NCI-H2081 (cell line): ENCODE measurements around the gene FLCN.
"Not testable (repeated sequence)": the region's sequence is repeated elsewhere in the genome, so short reads cannot be mapped to it uniquely, and the experiment has no call there.

ENCODE experiments used
- DNase-seq, 2 experiments: peaks; one replicate each; lab custom pipeline; 2025; lab: John Stamatoyannopoulos, UW

The FLCN gene

DNA sequence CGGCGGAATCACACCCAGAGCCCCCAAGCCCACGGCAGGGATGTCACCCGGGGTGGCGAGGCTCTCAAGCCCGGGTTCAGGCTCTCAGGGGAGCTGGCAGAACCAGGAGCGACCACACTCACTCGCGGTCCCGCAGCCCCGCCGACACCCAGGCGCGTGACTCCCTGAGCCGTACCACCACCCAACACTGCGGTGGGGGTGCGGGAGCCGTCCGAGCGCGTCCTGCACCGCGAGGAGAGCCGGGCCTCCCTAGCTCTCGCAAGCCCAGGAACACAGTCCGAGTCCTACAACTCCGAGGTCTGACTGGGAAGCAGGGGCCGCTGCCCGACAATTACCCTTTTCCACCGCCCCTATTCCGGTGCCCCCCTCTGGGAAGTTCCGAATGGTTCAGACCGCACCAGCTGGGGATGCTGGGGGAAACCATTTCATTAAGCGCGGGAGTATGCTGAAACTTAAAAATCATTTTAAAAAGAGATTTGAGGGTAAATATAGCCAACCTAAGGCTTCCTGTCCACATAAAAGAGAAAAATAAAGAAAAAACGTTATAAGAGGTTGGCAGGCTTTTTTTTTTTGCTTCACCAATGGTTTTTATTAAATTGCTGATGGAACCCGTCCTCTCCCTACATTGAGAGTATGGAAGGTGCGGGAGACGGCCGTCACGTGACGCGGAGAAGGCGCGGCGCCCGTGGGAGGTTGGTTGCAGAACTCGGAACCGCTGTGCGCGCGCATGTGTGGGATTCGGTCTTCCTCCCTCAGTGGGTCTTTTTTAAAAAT lies at the start of gene FLCN:
TSS of gene FLCN (minus strand) at position 143 of the 774 bp plus-strand sequence. CDS start 9,031 bp downstream, outside the sequence.
- DNase-seq, result peak; percentile 65 to 75

GRCh38 chr17:17285951-17286350 lies 49.0 kb upstream of the FLCN start:
- no peak for DNase-seq

DNA sequence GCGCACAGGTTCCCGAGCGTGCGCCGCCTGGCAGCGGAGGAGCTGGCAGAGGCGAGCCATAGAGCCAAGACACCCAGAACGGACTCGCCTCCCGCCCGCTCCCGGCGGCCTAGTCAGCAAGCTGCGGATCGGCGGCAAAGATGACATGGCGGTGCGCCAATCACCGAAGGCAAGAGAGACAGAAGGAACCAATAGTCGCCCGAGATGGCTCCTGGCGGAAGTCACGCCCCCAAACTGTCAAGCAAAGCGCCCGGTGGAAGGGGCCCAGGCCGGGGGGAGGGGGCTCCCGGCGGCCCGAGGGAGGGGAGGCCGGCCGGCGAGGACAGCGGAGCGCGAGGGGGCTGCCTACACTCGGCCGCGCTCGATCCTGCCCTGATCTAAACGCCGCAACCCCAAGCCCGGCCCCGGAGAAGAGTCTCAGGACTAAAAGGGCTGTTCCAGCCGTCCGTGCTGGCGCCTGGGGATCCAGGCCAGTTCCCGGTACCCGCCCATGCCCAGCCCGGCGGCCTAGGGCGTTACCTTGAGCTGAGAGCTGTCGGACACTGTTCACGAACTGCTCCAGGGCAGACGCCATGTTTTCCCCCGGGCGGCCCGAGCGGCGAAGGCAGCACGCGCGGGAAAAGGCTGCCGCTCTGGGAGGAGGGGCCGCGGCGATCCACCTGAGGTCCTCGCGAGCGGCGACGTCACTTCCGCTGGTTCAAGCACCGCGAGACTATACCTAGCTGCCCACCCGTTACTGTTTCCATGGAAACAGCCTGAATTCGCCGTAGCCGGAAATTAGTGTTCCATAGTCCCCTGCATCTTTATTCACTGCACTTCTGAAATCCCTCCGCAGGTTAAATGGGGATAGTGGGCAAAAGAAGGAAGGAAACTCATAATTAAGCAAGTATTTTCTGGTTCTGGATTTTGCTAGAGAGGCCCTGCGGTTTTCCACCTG lies 43.9 kb upstream of the FLCN start, which contains the start of gene COPS3:
TSS of gene COPS3 (minus strand) at position 634 of the 937 bp plus-strand sequence. CDS start at position 574, 60 bp downstream.
- DNase-seq, result peak; percentile 92 to 96

GRCh38 chr17:17279316-17279715 lies 42.3 kb upstream of the FLCN start:
- DNase-seq, result no peak

- DNase-seq, result not testable (repeated sequence)
These were observed 40.5 kb upstream of the FLCN start for GRCh38 chr17:17277431-17277830.

DNA sequence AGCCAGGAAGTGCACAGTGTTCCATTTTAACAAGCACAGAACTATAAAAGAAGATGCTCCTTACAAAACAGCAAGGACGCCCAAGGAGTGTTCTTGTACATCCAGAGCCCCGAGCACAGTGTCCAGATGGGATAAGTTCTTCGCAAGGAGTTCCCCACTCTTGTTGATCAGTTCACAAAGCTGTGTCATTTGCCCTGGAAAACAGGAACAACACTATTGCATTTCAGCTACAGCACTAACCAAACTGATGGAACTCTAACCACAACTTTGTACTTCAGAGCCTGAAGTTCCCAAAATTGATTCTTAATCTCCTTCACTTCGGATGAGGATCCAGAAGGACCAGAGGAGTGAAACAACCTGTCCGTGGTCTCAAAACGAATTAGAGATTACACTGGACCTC lies 39.0 kb upstream of the FLCN start:
- no peak for DNase-seq

- no peak for DNase-seq
These were observed 33.2 kb upstream of the FLCN start for GRCh38 chr17:17269926-17270773.

DNA sequence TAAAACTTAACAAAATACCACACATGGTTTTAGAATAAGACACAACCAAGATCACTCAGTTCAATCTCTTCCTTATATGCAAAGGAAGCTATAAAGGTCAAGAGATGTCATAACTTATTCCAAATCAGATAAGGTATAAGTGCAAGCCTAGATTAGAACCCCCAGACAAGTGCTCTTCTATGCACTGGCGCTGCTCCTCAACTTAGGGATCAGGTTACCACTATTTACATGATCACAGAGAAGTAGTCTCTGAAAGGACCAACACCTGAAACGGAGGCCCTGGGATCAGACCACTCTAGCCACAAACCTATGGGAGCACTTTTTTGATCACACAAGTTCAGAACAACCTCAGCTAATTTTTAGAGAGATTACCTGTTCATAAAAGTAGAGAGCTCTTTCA lies 27.5 kb upstream of the FLCN start:
- no peak for DNase-seq

DNA sequence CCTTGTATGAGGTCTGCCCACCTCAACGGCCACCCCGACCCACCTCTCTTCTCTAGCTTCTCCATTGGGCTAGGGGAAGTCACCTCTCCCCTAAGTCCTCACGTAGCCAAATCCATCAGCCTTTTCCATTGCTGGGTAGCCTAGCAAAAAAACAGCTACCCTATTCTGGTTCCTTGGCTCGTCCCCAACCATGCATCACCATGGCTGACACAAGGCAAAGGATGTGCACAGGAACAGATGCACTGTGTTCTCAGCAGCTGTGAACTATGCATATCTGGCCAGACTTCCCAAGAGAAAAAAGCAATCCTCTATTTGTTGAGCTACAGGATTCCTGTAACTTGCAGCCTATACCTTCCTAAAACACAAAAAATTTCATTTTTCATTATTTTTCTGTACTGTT lies 22.0 kb upstream of the FLCN start:
- DNase-seq, result no peak

- no peak for DNase-seq
These were observed 21.0 kb upstream of the FLCN start for GRCh38 chr17:17258011-17258410.

GRCh38 chr17:17256316-17256715 lies 19.3 kb upstream of the FLCN start:
- no peak for DNase-seq

- not testable (repeated sequence) for DNase-seq
These were observed 18.7 kb upstream of the FLCN start for GRCh38 chr17:17255689-17256088.

DNA sequence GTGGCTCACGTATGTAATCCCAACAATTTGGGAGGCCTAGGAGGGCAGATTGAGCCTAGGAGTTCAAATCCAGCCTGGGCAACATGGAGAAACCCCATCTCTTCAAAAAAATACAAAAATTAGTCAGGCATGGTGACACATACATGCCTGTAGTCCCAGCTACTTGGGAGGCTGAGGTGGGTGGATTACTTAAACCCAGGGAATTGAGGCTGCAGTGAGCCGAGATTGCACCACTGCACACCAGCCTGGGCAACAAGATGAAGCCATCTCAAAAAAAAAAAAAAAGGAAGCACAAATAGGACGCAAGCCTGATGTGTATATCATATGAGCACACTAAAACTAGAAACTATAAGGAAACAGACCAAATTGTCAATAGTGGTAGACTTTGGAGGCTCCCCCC lies 17.1 kb upstream of the FLCN start:
- DNase-seq, result no peak

DNA sequence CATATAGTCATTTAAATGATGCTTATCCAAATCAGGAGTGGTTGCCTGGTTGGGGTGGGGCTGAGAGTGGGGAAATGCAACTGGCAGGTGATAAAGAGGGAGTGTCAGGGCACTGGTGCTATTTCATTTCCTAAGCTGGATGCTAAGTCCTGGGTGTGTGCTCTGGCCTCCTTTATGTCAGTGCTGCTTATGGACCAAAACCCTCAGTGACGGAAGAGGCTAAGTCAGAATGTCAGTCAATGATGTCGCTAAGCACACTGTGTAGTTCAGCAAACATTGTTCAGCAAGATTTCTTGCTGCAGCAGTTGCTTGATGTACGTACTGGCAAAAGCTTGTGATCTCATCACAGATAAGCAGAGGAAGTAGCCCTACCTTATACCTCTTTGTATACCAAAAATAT lies 16.4 kb upstream of the FLCN start:
- no peak for DNase-seq

- DNase-seq, result no peak
These were observed 15.2 kb upstream of the FLCN start for GRCh38 chr17:17252149-17252661.

GRCh38 chr17:17246879-17247278 lies 9.9 kb upstream of the FLCN start:
- DNase-seq, result no peak

DNA sequence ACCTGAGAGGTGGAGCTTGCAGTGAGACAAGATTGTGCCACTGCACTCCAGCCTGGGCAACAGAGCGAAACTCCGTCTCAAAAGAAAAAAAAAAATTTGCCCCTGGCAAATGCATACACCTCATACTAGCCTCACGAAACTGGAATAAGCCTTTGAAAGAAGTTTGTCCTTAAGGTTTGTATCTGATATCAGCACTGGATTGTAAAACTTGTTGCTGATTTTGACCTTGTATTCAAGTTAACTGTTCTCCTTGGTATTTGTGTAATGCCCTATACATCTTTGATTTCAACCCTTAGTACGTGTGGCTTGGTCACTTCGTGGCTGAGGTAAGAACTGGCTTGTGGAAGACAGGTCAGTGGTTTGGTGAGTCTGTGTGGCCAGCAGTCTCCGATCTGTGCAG lies 6.2 kb upstream of the FLCN start:
- no peak for DNase-seq

DNA sequence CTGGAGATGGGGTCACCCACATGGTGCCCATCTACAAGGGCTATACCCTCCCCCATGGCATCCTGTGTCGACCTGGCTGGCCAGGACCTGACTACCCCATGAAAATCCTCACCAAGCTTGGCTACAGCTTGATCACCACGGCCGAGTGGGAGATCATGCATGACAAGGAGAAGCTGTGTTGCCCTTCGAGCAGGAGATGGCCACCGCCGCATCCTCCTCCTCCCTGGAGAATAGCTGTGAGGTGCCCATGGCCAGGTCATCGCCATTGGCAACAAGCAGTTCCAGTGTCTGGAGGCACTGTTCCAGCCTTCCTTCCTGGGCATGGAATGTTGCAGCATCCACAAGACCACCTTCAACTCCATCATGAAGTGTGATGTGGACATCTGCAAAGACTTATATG lies 5.3 kb upstream of the FLCN start:
- no peak for DNase-seq

GRCh38 chr17:17241656-17242055 lies 4.7 kb upstream of the FLCN start:
- DNase-seq, result no peak

DNA sequence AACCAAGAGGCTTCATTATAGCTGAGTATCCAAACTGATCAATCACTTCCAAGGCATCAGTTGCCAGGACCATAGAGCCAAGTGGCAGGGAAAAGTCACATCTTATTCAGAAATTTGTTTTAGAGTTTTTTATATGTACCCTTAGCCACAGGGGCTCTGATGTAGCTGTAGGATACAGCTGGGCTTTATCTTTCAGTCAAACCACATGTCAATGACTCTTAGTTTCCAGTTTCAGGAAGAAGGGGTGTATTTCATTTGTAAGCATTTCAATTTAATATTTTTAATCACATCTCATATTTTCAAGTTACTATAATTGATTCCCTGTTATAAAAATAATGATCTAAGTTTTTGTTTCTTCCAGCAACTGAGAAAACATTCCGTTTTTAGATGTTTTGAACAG lies 2.9 kb upstream of the FLCN start:
- no peak for DNase-seq

DNA sequence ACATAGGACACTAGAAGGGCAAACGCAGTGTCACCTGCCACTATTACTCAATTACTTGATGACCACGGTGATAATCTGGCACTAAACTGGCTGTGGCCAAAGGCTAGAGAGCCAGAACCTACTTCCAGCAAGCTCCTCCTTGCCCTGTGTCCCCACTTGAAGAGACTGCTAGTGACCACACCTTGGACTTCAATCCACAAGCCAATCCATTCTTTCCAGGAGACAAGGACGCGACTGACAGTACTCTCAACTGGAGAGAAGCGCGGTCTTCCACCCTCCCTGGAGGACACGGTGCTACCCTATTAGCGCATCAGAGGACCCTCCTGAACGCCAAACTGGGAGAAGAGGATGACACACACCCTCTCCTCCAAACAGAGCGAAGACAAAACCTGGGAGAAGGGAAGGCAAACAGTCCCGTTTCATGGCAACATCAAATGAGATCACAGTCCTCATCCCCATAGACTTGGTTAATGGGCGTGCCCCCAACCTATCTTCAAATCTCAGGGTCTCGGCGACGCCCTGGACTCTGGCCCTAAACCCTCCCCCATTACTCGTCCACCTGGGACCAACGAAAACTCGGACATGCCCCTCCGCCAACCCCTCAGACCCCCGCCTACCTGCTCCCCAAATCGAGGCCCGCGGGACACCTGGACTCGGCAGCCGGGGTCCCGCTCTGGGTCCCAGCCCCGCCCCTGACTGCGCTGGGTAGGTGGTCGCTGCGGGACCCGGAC lies 508 bp downstream of the FLCN start:
- DNase-seq, result no peak
